Tibial artery (tissue), 4 donors: ENCODE measurements around the gene CYTH4.
A peak's percentile ranks its signal among the peaks of the same experiment; 100 is the strongest.
"Not testable (repeated sequence)": the region's sequence is repeated elsewhere in the genome, so short reads cannot be mapped to it uniquely, and the experiment has no call there.

ENCODE experiments used
- DNase-seq, 2 donors: peaks; one replicate each; pipeline ENCODE4 v3.0.0-alpha.2; 2019
- H3K27ac ChIP-seq, 2 donors: fragments of 200-600 bp; sonication (generic) in 1 of 2; 1 replicate in 1 of 2; 2 replicates in 1 of 2; pipeline ENCODE4 v1.5.1; 2018 to 2019; ENCODE audit warnings: mild to moderate bottlenecking in 1 of 2
- H3K27me3 ChIP-seq, 2 donors: fragments of 200-600 bp; sonication (generic) in 1 of 2; one replicate each; pipeline versions ENCODE4 v1.5.1 to v1.6.0; 2016 to 2019
- H3K36me3 ChIP-seq, 3 donors: fragments of 200-600 bp; sonication (generic) in 2 of 3; one replicate each; pipeline ENCODE4 v1.5.1; 2016 to 2019; ENCODE audit warnings: mild to moderate bottlenecking in 2 of 3
- H3K4me1 ChIP-seq, 4 donors: fragments of 200-600 bp; sonication (generic) in 2 of 4; 1 replicate in 3 of 4; 2 replicates in 1 of 4; pipeline ENCODE4 v1.5.1; 2016 to 2019
- H3K4me3 ChIP-seq, 2 donors: fragments of 200-600 bp; sonication (generic) in 1 of 2; 1 replicate in 1 of 2; 2 replicates in 1 of 2; pipeline ENCODE4 v1.5.1; 2018 to 2019; ENCODE audit warnings: mild to moderate bottlenecking in 2 of 2
- H3K9me3 ChIP-seq, 3 donors: fragments of 200-600 bp; sonication (generic) in 1 of 3; one replicate each; pipeline ENCODE4 v1.5.1; 2016 to 2019
- intact Hi-C: fragments of 100-400 bp; cut with DNase I; formaldehyde crosslinking; loops from one replicate; pipeline ENCODE4 v1.15.0; 2023; ENCODE audit warnings: low total_unique reads
- TF ChIP-seq, protein P1 (sequence below), 2 experiments: fragments of 200-600 bp in 1 of 2; fragments of 450-650 bp in 1 of 2; IDR thresholded peaks; one replicate each; pipeline ENCODE4 v1.5.1; 2017 to 2019; ENCODE audit warnings: antibody characterized with exemption in 2 of 2, mild to moderate bottlenecking in 1 of 2, moderate library complexity in 1 of 2

CYTH4 gene

DNA sequence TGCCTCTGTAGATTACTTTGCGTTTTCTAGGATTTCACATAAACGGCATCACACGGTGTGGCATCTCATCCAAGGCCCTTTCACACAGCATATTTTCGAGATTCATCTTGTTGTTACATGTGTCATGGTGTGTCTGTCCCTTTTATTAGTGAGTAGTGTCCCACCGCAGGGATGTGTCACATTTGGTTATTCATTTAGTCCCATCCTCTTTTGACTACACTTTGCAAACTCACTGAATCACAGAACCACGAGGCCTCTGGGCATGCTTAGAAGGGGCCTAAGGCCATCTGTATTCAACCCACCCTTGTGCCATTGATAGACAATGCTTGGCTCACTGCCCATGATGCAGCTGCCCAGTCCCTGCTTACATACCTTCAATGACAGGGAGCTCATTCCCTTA, 34.1 kb upstream of the CYTH4 start:
- Histone ChIP-seq H3K9me3 (no peaks in the 10 kb centered on the region), H3K36me3 (no peaks in the 10 kb centered on the region), H3K27ac (no peak overlapping the region), H3K4me1 (no peaks in the 10 kb centered on the region), H3K27me3 (peaks cover 0 to 47% of the 10 kb centered on the region in 2 donors), H3K4me3 (no peak overlapping the region)
- TF ChIP-seq, protein P1, sequence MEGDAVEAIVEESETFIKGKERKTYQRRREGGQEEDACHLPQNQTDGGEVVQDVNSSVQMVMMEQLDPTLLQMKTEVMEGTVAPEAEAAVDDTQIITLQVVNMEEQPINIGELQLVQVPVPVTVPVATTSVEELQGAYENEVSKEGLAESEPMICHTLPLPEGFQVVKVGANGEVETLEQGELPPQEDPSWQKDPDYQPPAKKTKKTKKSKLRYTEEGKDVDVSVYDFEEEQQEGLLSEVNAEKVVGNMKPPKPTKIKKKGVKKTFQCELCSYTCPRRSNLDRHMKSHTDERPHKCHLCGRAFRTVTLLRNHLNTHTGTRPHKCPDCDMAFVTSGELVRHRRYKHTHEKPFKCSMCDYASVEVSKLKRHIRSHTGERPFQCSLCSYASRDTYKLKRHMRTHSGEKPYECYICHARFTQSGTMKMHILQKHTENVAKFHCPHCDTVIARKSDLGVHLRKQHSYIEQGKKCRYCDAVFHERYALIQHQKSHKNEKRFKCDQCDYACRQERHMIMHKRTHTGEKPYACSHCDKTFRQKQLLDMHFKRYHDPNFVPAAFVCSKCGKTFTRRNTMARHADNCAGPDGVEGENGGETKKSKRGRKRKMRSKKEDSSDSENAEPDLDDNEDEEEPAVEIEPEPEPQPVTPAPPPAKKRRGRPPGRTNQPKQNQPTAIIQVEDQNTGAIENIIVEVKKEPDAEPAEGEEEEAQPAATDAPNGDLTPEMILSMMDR (IDR thresholded peaks at IDR 0.05), result no peak
- intact Hi-C loops, result no loop called here
- DNase-seq, result no peak

DNA sequence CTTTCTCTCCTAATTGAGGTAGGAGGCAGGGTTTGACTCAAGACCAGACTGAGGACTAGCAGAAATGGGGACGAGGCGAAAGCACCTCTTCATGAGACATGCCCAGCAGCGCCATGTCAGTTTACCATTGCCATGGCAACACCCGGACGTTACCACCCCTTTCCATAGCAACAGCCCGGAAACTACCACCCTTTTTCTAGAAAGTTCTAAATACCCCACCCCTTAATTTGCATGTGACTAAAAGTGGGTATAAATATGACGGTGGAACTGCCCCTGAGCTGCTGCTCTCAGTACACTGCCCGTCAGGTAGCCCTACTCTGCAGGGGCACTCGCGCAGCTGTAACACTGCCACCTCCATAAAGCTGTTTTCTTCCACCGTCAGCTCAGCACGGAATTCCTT, 32.3 kb upstream of the CYTH4 start:
- no peak overlapping the region for H3K4me3 ChIP-seq
- H3K4me1 ChIP-seq, result no peaks in the 10 kb centered on the region
- no peak for DNase-seq
- intact Hi-C loops, result no loop called here
- no peak overlapping the region for H3K27ac ChIP-seq
- TF ChIP-seq, protein P1 (IDR thresholded peaks at IDR 0.05), result no peak
- no peaks in the 10 kb centered on the region for H3K36me3 ChIP-seq
- peaks cover 0 to 38% of the 10 kb centered on the region in 2 donors for H3K27me3 ChIP-seq
- no peaks in the 10 kb centered on the region for H3K9me3 ChIP-seq

DNA sequence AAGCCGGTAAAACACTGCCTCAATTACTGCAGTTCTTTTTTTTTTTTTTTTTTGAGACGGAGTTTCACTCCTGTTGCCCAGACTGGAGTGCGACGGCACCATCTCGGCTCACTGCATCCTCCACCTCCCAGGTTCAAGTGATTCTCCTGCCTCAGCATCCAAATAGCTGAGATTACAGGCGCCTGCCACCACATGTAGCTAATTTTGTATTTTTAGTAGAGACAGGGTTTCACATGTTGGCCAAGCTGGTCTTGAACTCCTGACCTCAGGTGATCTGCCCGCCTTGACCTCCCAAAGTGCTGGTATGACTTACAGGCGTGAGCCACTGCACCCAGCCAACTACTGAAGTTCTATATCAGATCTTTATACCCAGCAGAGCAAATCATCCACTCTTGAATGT, 30.5 kb upstream of the CYTH4 start:
- DNase-seq, result peak in 1 of 2 donors; percentile 24
- H3K36me3 ChIP-seq, H3K9me3 ChIP-seq, H3K4me1 ChIP-seq, H3K4me3 ChIP-seq, H3K27ac ChIP-seq, intact Hi-C loops: not testable (repeated sequence)
- peaks cover 0 to 47% of the 10 kb centered on the region in 2 donors for H3K27me3 ChIP-seq

DNA sequence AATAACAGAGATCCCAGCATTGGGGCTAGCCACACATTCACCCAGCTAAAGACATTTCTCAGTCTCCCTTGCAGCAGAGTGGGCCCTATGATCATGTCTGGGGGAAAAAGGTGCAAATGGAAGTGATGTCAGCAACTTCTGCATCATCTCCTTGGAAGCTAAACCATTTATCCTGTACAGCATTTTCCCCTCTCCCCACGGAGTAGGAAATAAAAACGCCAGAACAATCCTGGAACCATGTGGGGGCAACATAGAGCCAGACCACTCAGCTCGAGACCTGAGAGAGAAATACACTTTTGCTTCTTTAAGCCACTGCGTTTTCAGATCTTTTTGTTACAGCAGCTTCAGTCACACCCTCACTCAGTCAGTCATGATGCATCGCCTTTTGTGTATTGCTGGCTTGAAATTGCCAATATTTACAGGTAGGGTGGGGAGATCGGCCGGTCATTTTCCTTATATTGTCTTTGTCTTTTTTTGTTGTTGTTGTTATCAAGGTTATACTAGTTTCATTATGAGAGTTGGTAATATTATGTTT, 29.1 kb upstream of the CYTH4 start:
- Histone ChIP-seq H3K27ac (no peak overlapping the region), H3K4me3 (no peak overlapping the region), H3K36me3 (no peaks in the 10 kb centered on the region), H3K9me3 (no peaks in the 10 kb centered on the region), H3K27me3 (peaks cover 0 to 57% of the 10 kb centered on the region in 2 donors), H3K4me1 (no peaks in the 10 kb centered on the region)
- TF ChIP-seq, protein P1 (IDR thresholded peaks at IDR 0.05), result no peak
- intact Hi-C loops, result no loop called here
- no peak for DNase-seq

DNA sequence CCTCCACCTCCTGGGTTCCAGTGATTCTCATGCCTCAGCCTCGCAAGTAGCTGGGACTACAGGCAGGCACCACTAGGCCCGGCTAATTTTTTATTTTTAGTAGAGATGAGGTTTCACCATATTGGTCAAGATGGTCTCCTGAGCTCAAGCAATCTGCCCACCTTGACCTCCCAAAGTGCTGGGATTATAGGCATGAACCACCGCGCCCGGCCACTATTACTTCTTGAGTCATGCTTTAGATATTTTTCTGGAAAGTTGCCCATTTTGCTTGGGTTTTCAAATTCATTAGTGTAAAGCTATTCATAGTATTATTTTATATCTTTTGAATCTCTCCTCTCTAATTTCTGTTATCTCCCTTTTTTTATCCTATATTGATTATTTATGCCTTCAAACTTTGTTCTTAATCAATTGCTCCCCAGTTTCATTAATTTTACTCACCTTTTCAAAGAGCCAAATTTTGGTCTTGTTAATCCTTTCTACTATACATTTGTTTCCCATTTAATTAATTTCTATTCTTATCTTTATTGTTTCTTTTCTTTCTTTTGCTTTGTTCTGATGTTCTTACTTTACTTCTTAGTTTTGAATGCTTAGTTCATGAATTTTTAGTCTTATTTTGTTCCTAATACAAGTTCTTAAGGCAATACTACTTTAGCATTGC, 28.0 kb upstream of the CYTH4 start:
- Histone ChIP-seq H3K9me3 (no peaks in the 10 kb centered on the region), H3K36me3 (no peaks in the 10 kb centered on the region), H3K4me1 (no peaks in the 10 kb centered on the region), H3K27me3 (peaks cover 0 to 59% of the 10 kb centered on the region in 2 donors), H3K27ac (no peak overlapping the region), H3K4me3 (no peak overlapping the region)
- intact Hi-C loops, result no loop called here
- TF ChIP-seq, protein P1 (IDR thresholded peaks at IDR 0.05), result no peak
- DNase-seq, result no peak

DNA sequence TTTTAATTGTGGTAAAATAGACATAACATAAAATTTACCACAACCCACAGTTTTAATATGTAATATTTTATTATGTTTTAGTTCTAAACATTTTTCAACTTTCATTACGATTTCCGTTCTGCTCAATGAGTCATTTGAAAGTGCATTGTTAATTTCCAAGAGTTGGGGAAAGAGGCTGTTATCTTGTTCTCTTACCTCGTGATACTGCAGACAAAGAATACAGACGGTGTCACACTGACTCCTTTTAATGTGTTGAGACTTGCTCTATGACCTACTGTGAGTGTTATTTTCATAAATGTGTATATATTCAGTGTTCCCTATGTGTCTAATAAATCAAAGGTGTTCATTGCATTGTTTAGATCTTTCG, 27.5 kb upstream of the CYTH4 start:
- Histone ChIP-seq H3K36me3 (no peaks in the 10 kb centered on the region), H3K4me3 (no peak overlapping the region), H3K27me3 (peaks cover 0 to 65% of the 10 kb centered on the region in 2 donors), H3K9me3 (no peaks in the 10 kb centered on the region), H3K27ac (no peak overlapping the region), H3K4me1 (no peaks in the 10 kb centered on the region)
- TF ChIP-seq, protein P1 (IDR thresholded peaks at IDR 0.05), result no peak
- intact Hi-C loops, result no loop called here
- no peak for DNase-seq
